Immature natural killer cell (primary cell): ENCODE data around the gene TNK2. TPM values are rescaled to one million over a fixed set of nuclear protein-coding genes. Genes with fewer than 3 reads are reported as not detected.

ENCODE experiments used
- DNase-seq, 3 donors: peaks; one replicate each; pipeline ENCODE4 v3.0.0; 2022; ENCODE audit warnings: mixed read lengths in 1 of 3
- H3K27ac Mint-ChIP-seq, 6 donors: one replicate each; pipeline ENCODE4 v1.8.0; 2020; ENCODE audit warnings: mixed read lengths in 6 of 6, mild to moderate bottlenecking in 5 of 6, inconsistent platforms in 4 of 6, moderate library complexity in 3 of 6
- H3K27me3 Mint-ChIP-seq, 3 donors: one replicate each; pipeline ENCODE4 v1.8.0; 2020 to 2021; ENCODE audit warnings: low read depth in 3 of 3, mild to moderate bottlenecking in 3 of 3, mixed read lengths in 3 of 3, moderate library complexity in 3 of 3, inconsistent platforms in 1 of 3
- H3K36me3 Mint-ChIP-seq, 3 donors: one replicate each; pipeline ENCODE4 v1.8.0; 2020; ENCODE audit warnings: mixed read lengths in 3 of 3, inconsistent platforms in 2 of 3, mild to moderate bottlenecking in 2 of 3
- H3K4me1 Mint-ChIP-seq, 2 donors: one replicate each; pipeline ENCODE4 v1.8.0; 2020; ENCODE audit warnings: inconsistent platforms in 2 of 2, mild to moderate bottlenecking in 2 of 2, mixed read lengths in 2 of 2, moderate library complexity in 1 of 2
- H3K4me3 Mint-ChIP-seq, 5 donors: one replicate each; pipeline ENCODE4 v1.8.0; 2020; ENCODE audit warnings: mild to moderate bottlenecking in 5 of 5, mixed read lengths in 5 of 5, inconsistent platforms in 3 of 5, moderate library complexity in 3 of 5
- H3K9me3 Mint-ChIP-seq, 6 donors: one replicate each; pipeline ENCODE4 v1.8.0; 2020; ENCODE audit warnings: mild to moderate bottlenecking in 6 of 6, mixed read lengths in 6 of 6, inconsistent platforms in 4 of 6, moderate library complexity in 3 of 6
- polyA plus RNA-seq, 3 donors: library from polyadenylated mRNA; unstranded; fragments of 300-500 nt; fragmentation: Illumina TruSeq; gene quantifications; one replicate each; pipeline ENCODE4 v1.2.3, GENCODE V29; 2021

TNK2 gene
- polyA plus RNA-seq, 3 donors from 2014 or later: 1.4 to 4.9 (median 1.6) TPM

GRCh38 chr3:195892105-195893043 is 16.0 kb downstream of the TNK2 start:
- peaks cover 24 to 35% of the 10 kb centered on the region in 2 donors for H3K4me1 Mint-ChIP-seq
- peaks cover 0 to 5% (median 0%) of the 10 kb centered on the region in 3 donors for H3K36me3 Mint-ChIP-seq
- H3K4me3 Mint-ChIP-seq: no peak overlapping the region
- H3K9me3 Mint-ChIP-seq: no peaks in the 10 kb centered on the region
- no peak overlapping the region for H3K27ac Mint-ChIP-seq
- no peak for DNase-seq
- peaks cover 0 to 11% (median 2%) of the 10 kb centered on the region in 3 donors for H3K27me3 Mint-ChIP-seq

- peaks cover 16 to 28% of the 10 kb centered on the region in 2 donors for H3K4me1 Mint-ChIP-seq
- H3K9me3 Mint-ChIP-seq: no peaks in the 10 kb centered on the region
- H3K27me3 Mint-ChIP-seq: peaks cover 0 to 9% (median 2%) of the 10 kb centered on the region in 3 donors
- H3K4me3 Mint-ChIP-seq: no peak overlapping the region
- H3K36me3 Mint-ChIP-seq: peaks cover 0 to 5% (median 0%) of the 10 kb centered on the region in 3 donors
- DNase-seq: no peak
- H3K27ac Mint-ChIP-seq: no peak overlapping the region
These were observed 16.8 kb downstream of the TNK2 start for GRCh38 chr3:195891431-195892104.

- no peaks in the 10 kb centered on the region for H3K9me3 Mint-ChIP-seq
- no peak for DNase-seq
- H3K36me3 Mint-ChIP-seq: peaks cover 0 to 5% (median 0%) of the 10 kb centered on the region in 3 donors
- peaks cover 8 to 18% of the 10 kb centered on the region in 2 donors for H3K4me1 Mint-ChIP-seq
- peaks cover 0 to 4% (median 2%) of the 10 kb centered on the region in 3 donors for H3K27me3 Mint-ChIP-seq
- H3K4me3 Mint-ChIP-seq: no peak overlapping the region
- peak overlapping the region in 1 of 6 donors; percentile 34 for H3K27ac Mint-ChIP-seq
These were observed 18.5 kb downstream of the TNK2 start for GRCh38 chr3:195889870-195890295.

GRCh38 chr3:195888981-195889869 is 19.1 kb downstream of the TNK2 start:
- peak overlapping the region in 3 of 6 donors; percentile 26 to 43 (median 34) for H3K27ac Mint-ChIP-seq

GRCh38 chr3:195888311-195888761 is 20.0 kb downstream of the TNK2 start:
- no peak overlapping the region for H3K27ac Mint-ChIP-seq
- peaks cover 0 to 6% (median 0%) of the 10 kb centered on the region in 3 donors for H3K36me3 Mint-ChIP-seq
- H3K4me3 Mint-ChIP-seq: no peak overlapping the region
- H3K4me1 Mint-ChIP-seq: peaks cover 0 to 7% of the 10 kb centered on the region in 2 donors
- H3K27me3 Mint-ChIP-seq: peaks cover 0 to 2% (median 2%) of the 10 kb centered on the region in 3 donors
- no peaks in the 10 kb centered on the region for H3K9me3 Mint-ChIP-seq
- no peak for DNase-seq

More at GRCh38 chr3:195888981-195889869, 19.1 kb downstream of the TNK2 start:
- DNase-seq: no peak
- Mint-ChIP-seq H3K36me3 (peaks cover 0 to 5% (median 0%) of the 10 kb centered on the region in 3 donors), H3K9me3 (no peaks in the 10 kb centered on the region), H3K27me3 (peaks cover 0 to 2% (median 2%) of the 10 kb centered on the region in 3 donors), H3K4me1 (peaks cover 3 to 12% of the 10 kb centered on the region in 2 donors), H3K4me3 (no peak overlapping the region)

- peaks cover 0 to 2% (median 2%) of the 10 kb centered on the region in 3 donors for H3K27me3 Mint-ChIP-seq
- no peaks in the 10 kb centered on the region for H3K9me3 Mint-ChIP-seq
- H3K27ac Mint-ChIP-seq: peak overlapping the region in 3 of 6 donors; percentile 29 to 55 (median 53)
- H3K4me3 Mint-ChIP-seq: no peak overlapping the region
- no peak for DNase-seq
- H3K36me3 Mint-ChIP-seq: peaks cover 0 to 8% (median 0%) of the 10 kb centered on the region in 3 donors
- peaks cover 0 to 7% of the 10 kb centered on the region in 2 donors for H3K4me1 Mint-ChIP-seq
These were observed 20.7 kb downstream of the TNK2 start for GRCh38 chr3:195887670-195888069.

- Mint-ChIP-seq H3K9me3 (no peaks in the 10 kb centered on the region), H3K36me3 (peaks cover 0 to 8% (median 0%) of the 10 kb centered on the region in 3 donors), H3K27ac (no peak overlapping the region), H3K4me3 (no peak overlapping the region), H3K27me3 (peaks cover 0 to 2% (median 2%) of the 10 kb centered on the region in 3 donors), H3K4me1 (peaks cover 0 to 7% of the 10 kb centered on the region in 2 donors)
- DNase-seq: no peak
These were observed 21.9 kb downstream of the TNK2 start for GRCh38 chr3:195886181-195887141.

- peaks cover 0 to 2% (median 0%) of the 10 kb centered on the region in 3 donors for H3K27me3 Mint-ChIP-seq
- H3K4me3 Mint-ChIP-seq: no peak overlapping the region
- H3K4me1 Mint-ChIP-seq: peaks cover 0 to 7% of the 10 kb centered on the region in 2 donors
- no peak overlapping the region for H3K27ac Mint-ChIP-seq
- no peaks in the 10 kb centered on the region for H3K9me3 Mint-ChIP-seq
- DNase-seq: no peak
- H3K36me3 Mint-ChIP-seq: peaks cover 0 to 8% (median 0%) of the 10 kb centered on the region in 3 donors
These were observed 23.1 kb downstream of the TNK2 start for GRCh38 chr3:195885036-195885891.

- no peak for DNase-seq
- Mint-ChIP-seq H3K27ac (no peak overlapping the region), H3K27me3 (peaks cover 0 to 2% (median 0%) of the 10 kb centered on the region in 3 donors), H3K4me1 (peaks cover 0 to 5% of the 10 kb centered on the region in 2 donors), H3K9me3 (no peaks in the 10 kb centered on the region), H3K36me3 (peaks cover 0 to 8% (median 0%) of the 10 kb centered on the region in 3 donors), H3K4me3 (no peak overlapping the region)
These were observed 23.7 kb downstream of the TNK2 start for GRCh38 chr3:195884691-195885035.

GRCh38 chr3:195883801-195884200 is 24.6 kb downstream of the TNK2 start:
- Mint-ChIP-seq H3K4me3 (no peak overlapping the region), H3K9me3 (no peaks in the 10 kb centered on the region), H3K4me1 (peaks cover 0 to 2% of the 10 kb centered on the region in 2 donors), H3K27ac (peak overlapping the region in 1 of 6 donors; percentile 13), H3K27me3 (peaks cover 0 to 3% (median 2%) of the 10 kb centered on the region in 3 donors), H3K36me3 (peaks cover 0 to 8% (median 0%) of the 10 kb centered on the region in 3 donors)
- no peak for DNase-seq

- Mint-ChIP-seq H3K9me3 (no peaks in the 10 kb centered on the region), H3K4me1 (peaks cover 0 to 2% of the 10 kb centered on the region in 2 donors), H3K36me3 (peaks cover 0 to 8% (median 0%) of the 10 kb centered on the region in 3 donors), H3K27me3 (peaks cover 0 to 3% (median 2%) of the 10 kb centered on the region in 3 donors), H3K4me3 (no peak overlapping the region), H3K27ac (peak overlapping the region in 1 of 6 donors; percentile 49)
- DNase-seq: no peak
These were observed 25.2 kb downstream of the TNK2 start for GRCh38 chr3:195883160-195883559.
